HG02884 (cell line): Measurements from ENCODE around the gene IGFLR1.
A peak's percentile ranks its signal among the peaks of the same experiment; 100 is the strongest.
"Not testable (repeated sequence)": the region's sequence is repeated elsewhere in the genome, so short reads cannot be mapped to it uniquely, and the experiment has no call there.

ENCODE experiments used
- ATAC-seq: cut with Tn5 transposase; IDR thresholded peaks from one replicate; pipeline ENCODE4 v1.9.1; 2021; ENCODE audit warnings: mild to moderate bottlenecking, moderate library complexity; ENCODE audit not compliant: unreplicated experiment

IGFLR1 gene

GRCh38 chr19:35777086-35777841, 35.0 kb upstream of the IGFLR1 start:
- no peak for ATAC-seq

DNA sequence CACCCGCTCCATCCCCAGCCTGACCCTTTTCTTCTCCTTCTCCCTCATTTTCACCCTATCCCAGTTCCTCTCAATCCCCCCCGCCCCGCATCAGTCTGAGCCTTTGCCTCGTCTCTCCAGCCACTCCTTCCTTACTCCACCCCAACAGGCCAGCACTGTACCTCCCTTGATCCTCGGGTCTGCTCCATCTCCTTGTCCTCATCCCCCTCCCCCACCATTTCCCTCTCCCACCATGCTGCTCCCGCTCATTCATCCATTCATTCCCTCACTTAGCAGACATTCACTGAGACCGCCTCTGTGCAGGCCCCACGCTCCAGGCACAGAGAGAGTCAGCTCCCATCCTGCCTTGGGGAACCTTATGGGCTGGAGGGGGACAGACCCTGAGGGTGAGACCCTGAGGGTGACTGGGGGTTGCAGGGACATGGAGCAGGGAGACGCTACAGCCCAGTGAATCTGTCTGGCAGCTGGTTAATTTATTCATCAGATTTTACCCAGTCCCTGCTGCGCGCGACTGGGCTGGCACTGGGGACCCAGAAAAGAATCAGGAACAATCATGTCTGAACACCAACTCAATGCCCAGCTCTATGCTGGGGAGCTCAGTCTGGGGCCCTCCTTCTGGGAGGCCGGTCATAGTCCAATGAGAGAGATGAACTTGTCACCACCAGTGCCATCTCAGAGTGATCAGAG, 34.0 kb upstream of the IGFLR1 start:
- ATAC-seq = no peak

DNA sequence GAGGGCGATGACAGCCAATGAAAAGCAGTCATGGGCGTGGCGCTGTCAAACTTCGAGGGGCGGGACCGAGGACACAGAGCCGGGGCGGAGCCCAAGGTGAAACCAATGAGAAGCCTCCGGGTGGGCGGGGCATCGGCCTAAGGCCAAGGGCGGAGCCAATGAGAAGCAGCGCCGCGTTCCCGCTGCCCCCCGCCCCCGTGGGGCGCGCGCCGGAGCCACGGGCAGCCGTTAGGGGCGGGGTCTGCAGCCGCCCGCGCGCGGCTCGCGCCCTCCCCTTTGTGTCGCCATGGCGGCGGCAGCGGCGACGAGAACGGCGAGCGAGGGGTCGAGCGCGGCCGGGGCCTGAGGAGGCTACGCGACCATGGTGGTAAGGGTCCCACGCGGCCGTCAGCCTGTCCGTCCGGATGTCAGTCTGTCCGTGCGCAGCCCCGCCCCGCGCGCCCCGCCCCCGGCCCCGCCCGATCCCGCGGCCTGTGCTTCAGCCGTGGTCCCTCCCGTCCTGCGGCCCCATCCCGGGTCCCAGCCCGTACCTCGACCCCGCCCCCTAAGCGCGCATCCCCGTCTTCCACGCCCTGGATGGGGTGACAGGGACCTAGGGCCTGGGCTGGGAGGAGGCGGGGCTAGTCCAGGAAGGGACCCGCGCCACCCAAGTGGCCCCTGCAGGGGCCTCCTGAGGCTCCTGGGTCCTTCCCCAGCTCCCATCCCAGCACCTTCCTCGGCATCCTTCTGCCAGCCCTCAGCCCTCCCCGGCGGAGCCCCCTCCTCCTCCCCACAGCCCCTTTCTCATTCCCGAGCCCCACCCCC, 33.2 kb upstream of the IGFLR1 start, which contains the start of gene ARHGAP33:
Gene ARHGAP33, plus strand, starts transcription at position 267 of the 804 bp plus-strand sequence. Its CDS starts 95 bp downstream, at position 362.
- ATAC-seq = peak; percentile 88

DNA sequence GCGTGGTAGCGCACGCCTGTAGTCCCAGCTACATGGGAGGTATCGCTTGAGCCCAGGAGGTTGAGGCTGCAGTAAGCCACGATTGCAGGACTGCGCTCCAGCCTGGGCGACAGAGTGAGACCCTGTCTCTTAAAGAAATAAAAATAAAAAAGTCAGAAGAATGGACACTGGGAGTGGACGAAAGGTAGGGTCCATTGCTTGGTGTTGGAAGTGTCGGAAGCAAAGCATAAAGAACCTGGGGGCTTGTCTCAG, 32.7 kb upstream of the IGFLR1 start:
- no peak for ATAC-seq

GRCh38 chr19:35774274-35775045, 32.2 kb upstream of the IGFLR1 start:
- ATAC-seq = no peak

DNA sequence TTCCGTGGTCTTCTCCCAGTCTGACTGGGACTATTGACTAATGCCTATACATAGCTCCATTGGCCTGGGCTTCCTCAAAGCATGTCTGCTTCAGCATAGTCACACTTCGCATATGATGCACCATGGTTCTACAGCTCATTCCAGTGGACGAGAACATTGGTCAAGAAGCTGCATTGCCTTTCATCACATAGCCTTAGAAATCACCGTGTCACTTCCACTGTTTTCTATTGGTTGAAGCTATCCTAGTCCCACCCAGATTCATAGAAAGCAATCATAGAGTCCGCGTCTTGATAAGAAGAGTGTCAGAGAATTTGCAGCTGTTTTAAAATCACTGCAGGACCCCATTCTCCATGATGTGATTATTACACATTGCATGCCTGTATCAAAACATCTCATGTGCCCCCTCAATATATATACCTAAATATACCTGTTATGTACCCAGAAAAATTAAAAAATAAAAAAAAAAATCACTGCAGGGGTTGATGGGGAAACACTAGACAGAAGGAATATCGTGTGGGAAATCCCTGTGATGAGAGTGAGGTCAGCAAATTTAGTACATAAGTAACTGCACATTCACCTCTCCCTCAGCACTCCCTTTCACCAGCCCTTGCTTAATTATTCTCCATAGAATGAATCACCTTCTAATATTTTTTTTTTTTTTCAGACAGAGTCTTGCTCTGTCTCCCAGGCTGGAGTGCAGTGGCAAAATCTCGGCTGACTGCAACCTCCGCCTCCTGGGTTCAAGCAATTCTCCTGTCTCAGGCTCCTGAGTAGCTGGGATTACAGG, 31.0 kb upstream of the IGFLR1 start:
- ATAC-seq = no peak

- not testable (repeated sequence) for ATAC-seq
Observed at GRCh38 chr19:35772362-35772761, 30.1 kb upstream of the IGFLR1 start.

DNA sequence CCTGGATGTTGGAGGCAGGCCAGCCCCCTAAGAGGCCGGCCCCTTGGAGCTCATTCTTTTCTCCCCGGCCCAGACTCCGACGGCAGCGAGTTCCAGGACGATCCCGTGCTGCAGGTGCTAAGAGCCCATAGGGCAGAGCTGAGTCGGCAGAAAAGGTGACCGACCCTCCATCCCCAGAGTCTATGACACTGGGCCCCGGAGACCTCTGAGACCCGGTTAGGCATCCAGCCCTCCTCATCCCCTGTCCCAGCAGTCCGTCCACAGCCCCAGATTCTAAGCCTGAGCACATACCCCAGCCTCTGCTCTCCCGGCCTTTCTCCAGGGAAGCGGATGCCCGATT, 25.8 kb upstream of the IGFLR1 start:
- ATAC-seq = no peak

- ATAC-seq = no peak
Observed at GRCh38 chr19:35767288-35768081, 25.2 kb upstream of the IGFLR1 start.

GRCh38 chr19:35766571-35767104, 24.4 kb upstream of the IGFLR1 start:
- ATAC-seq = no peak

- no peak for ATAC-seq
Observed at GRCh38 chr19:35764432-35765315, 22.4 kb upstream of the IGFLR1 start.

DNA sequence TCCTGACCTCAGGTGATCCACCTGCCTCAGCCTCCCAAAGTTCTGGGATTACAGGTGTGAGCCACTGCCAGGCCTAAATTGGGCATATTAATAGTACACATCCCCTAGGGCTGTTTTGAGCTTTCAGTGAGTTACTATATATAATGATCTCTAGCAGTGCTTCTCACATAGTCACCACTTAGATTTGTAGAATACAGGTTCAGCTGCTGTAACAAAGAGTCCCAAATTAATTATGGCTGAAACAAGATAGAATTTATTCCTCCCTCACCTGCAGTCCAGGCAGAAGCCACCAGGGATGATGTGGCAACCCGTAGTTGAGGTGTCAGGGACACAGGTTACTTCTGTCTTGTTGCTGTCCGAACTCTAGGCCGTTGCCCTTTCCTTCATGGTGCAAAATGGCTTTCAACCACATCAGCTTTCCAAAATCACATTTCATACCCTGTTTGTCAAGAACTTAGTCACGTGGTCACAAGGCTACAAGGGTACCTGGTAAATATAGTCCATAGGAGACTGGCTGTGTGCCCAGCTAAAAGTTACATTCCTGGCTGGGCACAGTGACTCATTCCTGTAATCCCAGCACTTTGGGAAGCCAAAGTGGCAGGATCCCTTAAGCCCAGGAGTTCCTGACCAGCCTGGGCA, 18.6 kb upstream of the IGFLR1 start:
- ATAC-seq = no peak

GRCh38 chr19:35759697-35760096, 17.4 kb upstream of the IGFLR1 start:
- ATAC-seq = no peak

GRCh38 chr19:35757749-35758608, 15.7 kb upstream of the IGFLR1 start, which contains the start of gene PROSER3:
TSS of gene PROSER3 (plus strand) at chr19:35758176. CDS start at chr19:35758216, 40 bp downstream.
- ATAC-seq = peak; percentile 92

- ATAC-seq = no peak
Observed at GRCh38 chr19:35757231-35757748, 15.0 kb upstream of the IGFLR1 start.

GRCh38 chr19:35756377-35757230, 14.4 kb upstream of the IGFLR1 start, which contains the start of gene HSPB6:
TSS of gene HSPB6 (minus strand) at chr19:35757029. CDS start at chr19:35757008, 21 bp downstream.
- ATAC-seq = no peak
